GM23338 (cell line): ENCODE data around the gene HLA-F. TPM values are rescaled to one million over a fixed set of nuclear protein-coding genes. Genes with fewer than 3 reads are reported as not detected.

Experiments used
- ATAC-seq: fragments of 200-7000 bp; cut with Tn5 transposase; 3 replicates; pipeline ENCODE4 v1.9.1; 2020
- DNase-seq: peaks from one replicate; pipeline ENCODE4 v3.0.0-alpha.2; 2015; ENCODE audit warnings: low spot score
- H2AFZ ChIP-seq: fragments of 200-600 bp; sonication (generic); 2 replicates; pipeline ENCODE4 v1.8.0; 2016; ENCODE audit warnings: antibody characterized with exemption, mild to moderate bottlenecking, moderate library complexity
- H3F3A ChIP-seq: fragments of 200-600 bp; sonication (generic); replicated peaks from 2 replicates; pipeline ENCODE4 v1.8.0; 2017; ENCODE audit warnings: antibody characterized with exemption, mixed run types, low read depth
- H3K27ac ChIP-seq: fragments of 200-600 bp; sonication (generic); 2 replicates; pipeline ENCODE4 v1.6.1; 2016; ENCODE audit warnings: low read depth
- H3K27me3 ChIP-seq: fragments of 200-600 bp; sonication (generic); 2 replicates; pipeline ENCODE4 v1.8.0; 2016; ENCODE audit warnings: mild to moderate bottlenecking, mixed run types, moderate library complexity; ENCODE audit not compliant: insufficient read depth
- H3K36me3 ChIP-seq: fragments of 200-600 bp; sonication (generic); 2 replicates; pipeline ENCODE4 v1.8.0; 2016; ENCODE audit warnings: mild to moderate bottlenecking; ENCODE audit not compliant: insufficient read depth
- H3K4me1 ChIP-seq: fragments of 200-600 bp; sonication (generic); 2 replicates; pipeline ENCODE4 v1.8.0; 2016; ENCODE audit warnings: mild to moderate bottlenecking, moderate library complexity; ENCODE audit not compliant: insufficient read depth
- H3K4me2 ChIP-seq: fragments of 200-600 bp; sonication (generic); 2 replicates; pipeline ENCODE4 v1.7.1; 2017; ENCODE audit warnings: mixed run types
- H3K4me3 ChIP-seq: fragments of 200-600 bp; sonication (generic); 2 replicates; pipeline ENCODE4 v1.6.1; 2016; ENCODE audit warnings: mixed run types
- H3K79me2 ChIP-seq: fragments of 200-600 bp; sonication (generic); replicated peaks from 2 replicates; pipeline ENCODE4 v1.8.0; 2017; ENCODE audit warnings: mild to moderate bottlenecking; ENCODE audit not compliant: insufficient read depth
- H3K9me2 ChIP-seq: fragments of 200-600 bp; sonication (generic); 2 replicates; pipeline ENCODE4 v1.8.0; 2017; ENCODE audit not compliant: insufficient read depth
- H4K20me1 ChIP-seq: fragments of 200-600 bp; sonication (generic); replicated peaks from 2 replicates; pipeline ENCODE4 v1.8.0; 2017; ENCODE audit warnings: mild to moderate bottlenecking; ENCODE audit not compliant: insufficient read depth
- H3K27ac Mint-ChIP-seq: 2 replicates; pipeline ENCODE4 v1.8.0; 2020; ENCODE audit warnings: inconsistent platforms, mild to moderate bottlenecking, moderate library complexity, mixed read lengths
- H3K27me3 Mint-ChIP-seq: 3 replicates; pipeline ENCODE4 v1.8.0; 2022; ENCODE audit warnings: low read depth, mild to moderate bottlenecking, moderate library complexity, mixed read lengths, inconsistent platforms; ENCODE audit not compliant: insufficient read depth, poor library complexity
- H3K36me3 Mint-ChIP-seq: 3 replicates; pipeline ENCODE4 v1.8.0; 2021; ENCODE audit warnings: low read depth, mild to moderate bottlenecking, inconsistent platforms, moderate library complexity, mixed read lengths
- H3K4me1 Mint-ChIP-seq: 3 replicates; pipeline ENCODE4 v1.8.0; 2020; ENCODE audit warnings: mild to moderate bottlenecking, inconsistent platforms, mixed read lengths
- H3K4me3 Mint-ChIP-seq: 3 replicates; pipeline ENCODE4 v1.8.0; 2021; ENCODE audit warnings: moderate library complexity, mild to moderate bottlenecking, inconsistent platforms, mixed read lengths
- H3K9me3 Mint-ChIP-seq: 3 replicates; pipeline ENCODE4 v1.8.0; 2020; ENCODE audit warnings: moderate library complexity, mild to moderate bottlenecking, inconsistent platforms, mixed read lengths
- CTCF ChIP-seq, 2 experiments: fragments of 200-600 bp in 1 of 2; sonication (generic) in 1 of 2; conservative IDR thresholded peaks; 2 replicates each; pipeline versions ENCODE4 v1.5.1 to v1.6.1; 2016 to 2017; ENCODE audit warnings: antibody characterized with exemption in 2 of 2, low read depth in 2 of 2, mild to moderate bottlenecking in 2 of 2, moderate library complexity in 1 of 2
- EZH2 ChIP-seq: fragments of 200-600 bp; sonication (generic); IDR thresholded peaks from one replicate; pipeline ENCODE4 v1.8.0; 2017; ENCODE audit warnings: antibody characterized with exemption, mild to moderate bottlenecking, low read depth; ENCODE audit not compliant: unreplicated experiment
- EZH2phosphoT487 ChIP-seq: fragments of 200-600 bp; sonication (generic); IDR thresholded peaks from one replicate; pipeline ENCODE4 v1.8.1; 2018; ENCODE audit warnings: antibody characterized with exemption; ENCODE audit not compliant: unreplicated experiment
- JUNB ChIP-seq: IDR thresholded peaks from one replicate; pipeline ENCODE4 v1.6.1; 2016; ENCODE audit warnings: antibody characterized with exemption; ENCODE audit not compliant: unreplicated experiment
- NANOG ChIP-seq: IDR thresholded peaks from 2 replicates; pipeline ENCODE4 v1.6.1; 2016; ENCODE audit warnings: antibody characterized with exemption, borderline replicate concordance
- POLR2AphosphoS5 ChIP-seq: IDR thresholded peaks from 2 replicates; pipeline ENCODE4 v1.6.1; 2016; ENCODE audit warnings: antibody characterized with exemption, low read depth
- STAT1 ChIP-seq: IDR thresholded peaks from one replicate; pipeline ENCODE4 v1.6.1; 2016; ENCODE audit warnings: antibody characterized with exemption; ENCODE audit not compliant: unreplicated experiment
- polyA plus RNA-seq: library from polyadenylated mRNA; unstranded; fragments of >200 nt; fragmentation: Nextera tagmentation; extraction: Ambion mirVana; gene quantifications from 2 replicates; pipeline ENCODE4 v1.2.1, GENCODE V29; 2016
- total RNA-seq: library from RNA; depleted of rRNA; stranded (reverse); fragments of >200 nt; shearing (Covaris generic); gene quantifications from 2 replicates; pipeline ENCODE4 v1.2.3, GENCODE V29; 2014
- TF ChIP-seq, protein P1 (sequence below): fragments of 250-450 bp; sonication (Bioruptor Pico); IDR thresholded peaks from 2 replicates; pipeline ENCODE4 v1.5.0; 2020; ENCODE audit warnings: mild to moderate bottlenecking, moderate library complexity

The HLA-F gene
- total and polyA plus RNA-seq, 2 experiments from 2014 or later = 4.4 to 10.4 TPM

DNA sequence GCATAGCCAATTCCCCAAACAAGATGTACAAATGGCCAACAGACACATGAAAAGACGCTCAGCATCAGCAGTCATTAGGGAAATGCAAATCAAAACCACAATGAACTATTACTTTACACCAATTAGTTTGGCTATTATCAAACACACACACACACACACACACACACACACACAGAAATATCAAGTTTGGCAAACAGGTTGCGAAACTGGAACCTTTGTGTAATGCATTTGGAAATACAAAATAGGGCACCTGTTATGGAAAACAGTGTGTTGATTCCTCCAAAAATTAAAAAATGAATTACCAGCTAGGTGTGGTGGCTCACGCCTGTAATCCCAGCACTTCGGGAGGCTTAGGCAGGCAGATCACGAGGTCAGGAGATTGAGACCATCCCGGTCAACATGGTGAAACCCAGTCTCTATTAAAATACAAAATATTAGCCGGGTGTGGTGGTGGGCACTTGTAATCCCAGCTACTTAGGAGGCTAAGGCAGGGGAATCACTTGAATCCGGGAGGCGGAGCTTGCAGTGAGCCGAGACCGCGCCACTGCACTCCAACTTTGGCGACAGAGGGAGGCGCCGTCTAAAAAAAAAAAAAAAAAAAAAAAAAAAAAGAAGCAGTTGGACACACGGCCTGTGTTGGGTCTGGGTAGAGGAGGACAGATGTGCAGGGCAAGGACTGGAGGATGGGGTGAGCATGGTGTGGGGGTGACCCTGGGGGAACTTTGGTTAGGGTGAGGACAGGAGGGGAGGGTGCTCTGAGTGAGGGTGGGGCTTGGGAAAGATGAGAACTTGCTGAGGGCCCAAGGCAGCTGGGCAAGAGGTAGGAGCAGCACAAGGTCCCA lies 23.8 kb downstream of the HLA-F start:
- Histone ChIP-seq H3K4me2 (peak overlapping the region; percentile 93; the same call in 1 of the 2 replicates), H3K4me3 (peak overlapping the region; percentile 69; the same call in 1 of the 2 replicates), H4K20me1 (0 out of 2 replicates have a peak, but pooled peaks cover 2% of the 10 kb centered on the region), H3K27me3 (peaks cover 53% of the 10 kb centered on the region), H3K36me3 (no peaks in the 10 kb centered on the region), H3K79me2 (no peaks in the 10 kb centered on the region), H3K27ac (no peak overlapping the region), H2AFZ (no peak overlapping the region), H3F3A (peaks cover 6% of the 10 kb centered on the region), H3K9me2 (0 out of 2 replicates have a peak, but pooled peaks cover 4% of the 10 kb centered on the region), H3K4me1 (peaks cover 14% of the 10 kb centered on the region)
- Mint-ChIP-seq H3K27me3 (peaks cover 50% of the 10 kb centered on the region), H3K4me3 (no peak overlapping the region; the same call in 2 of the 3 replicates), H3K36me3 (peaks cover 9% of the 10 kb centered on the region; the same call in 2 of the 3 replicates), H3K4me1 (peaks cover 12% of the 10 kb centered on the region), H3K27ac (no peak overlapping the region), H3K9me3 (peaks cover 5% of the 10 kb centered on the region; the same call in 1 of the 3 replicates)
- ATAC-seq = no peak
- TF ChIP-seq POLR2AphosphoS5 = no peak
- 0 out of 4 replicates have a peak, but pooled peaks of 1 of the 2 experiments have one; percentile 2 for TF ChIP-seq CTCF (conservative IDR thresholded peaks at IDR 0.05; ENCODE audit: low read depth in 2 of 2)
- DNase-seq = peak; percentile 24

- Histone ChIP-seq H3K9me2 (0 out of 2 replicates have a peak, but pooled peaks cover 4% of the 10 kb centered on the region), H4K20me1 (0 out of 2 replicates have a peak, but pooled peaks cover 2% of the 10 kb centered on the region), H2AFZ (no peak overlapping the region), H3K4me2 (peak overlapping the region; percentile 93), H3K79me2 (no peaks in the 10 kb centered on the region), H3K27me3 (peaks cover 59% of the 10 kb centered on the region), H3K4me1 (peaks cover 15% of the 10 kb centered on the region), H3K4me3 (peak overlapping the region; percentile 69), H3K36me3 (no peaks in the 10 kb centered on the region), H3F3A (peaks cover 6% of the 10 kb centered on the region), H3K27ac (no peak overlapping the region)
- Mint-ChIP-seq H3K9me3 (peaks cover 5% of the 10 kb centered on the region; the same call in 1 of the 3 replicates), H3K27ac (no peak overlapping the region), H3K36me3 (peaks cover 9% of the 10 kb centered on the region; the same call in 2 of the 3 replicates), H3K4me3 (peak overlapping the region; percentile 92), H3K27me3 (peaks cover 55% of the 10 kb centered on the region), H3K4me1 (peaks cover 12% of the 10 kb centered on the region)
- DNase-seq = peak; percentile 20
- ATAC-seq = no peak
- TF ChIP-seq CTCF (conservative IDR thresholded peaks at IDR 0.05; ENCODE audit: low read depth in 2 of 2) (no peak), POLR2AphosphoS5 (no peak), EZH2 (no peak), NANOG (no peak), EZH2phosphoT487 (no peak), STAT1 (no peak), JUNB (no peak)
- TF ChIP-seq, protein P1, sequence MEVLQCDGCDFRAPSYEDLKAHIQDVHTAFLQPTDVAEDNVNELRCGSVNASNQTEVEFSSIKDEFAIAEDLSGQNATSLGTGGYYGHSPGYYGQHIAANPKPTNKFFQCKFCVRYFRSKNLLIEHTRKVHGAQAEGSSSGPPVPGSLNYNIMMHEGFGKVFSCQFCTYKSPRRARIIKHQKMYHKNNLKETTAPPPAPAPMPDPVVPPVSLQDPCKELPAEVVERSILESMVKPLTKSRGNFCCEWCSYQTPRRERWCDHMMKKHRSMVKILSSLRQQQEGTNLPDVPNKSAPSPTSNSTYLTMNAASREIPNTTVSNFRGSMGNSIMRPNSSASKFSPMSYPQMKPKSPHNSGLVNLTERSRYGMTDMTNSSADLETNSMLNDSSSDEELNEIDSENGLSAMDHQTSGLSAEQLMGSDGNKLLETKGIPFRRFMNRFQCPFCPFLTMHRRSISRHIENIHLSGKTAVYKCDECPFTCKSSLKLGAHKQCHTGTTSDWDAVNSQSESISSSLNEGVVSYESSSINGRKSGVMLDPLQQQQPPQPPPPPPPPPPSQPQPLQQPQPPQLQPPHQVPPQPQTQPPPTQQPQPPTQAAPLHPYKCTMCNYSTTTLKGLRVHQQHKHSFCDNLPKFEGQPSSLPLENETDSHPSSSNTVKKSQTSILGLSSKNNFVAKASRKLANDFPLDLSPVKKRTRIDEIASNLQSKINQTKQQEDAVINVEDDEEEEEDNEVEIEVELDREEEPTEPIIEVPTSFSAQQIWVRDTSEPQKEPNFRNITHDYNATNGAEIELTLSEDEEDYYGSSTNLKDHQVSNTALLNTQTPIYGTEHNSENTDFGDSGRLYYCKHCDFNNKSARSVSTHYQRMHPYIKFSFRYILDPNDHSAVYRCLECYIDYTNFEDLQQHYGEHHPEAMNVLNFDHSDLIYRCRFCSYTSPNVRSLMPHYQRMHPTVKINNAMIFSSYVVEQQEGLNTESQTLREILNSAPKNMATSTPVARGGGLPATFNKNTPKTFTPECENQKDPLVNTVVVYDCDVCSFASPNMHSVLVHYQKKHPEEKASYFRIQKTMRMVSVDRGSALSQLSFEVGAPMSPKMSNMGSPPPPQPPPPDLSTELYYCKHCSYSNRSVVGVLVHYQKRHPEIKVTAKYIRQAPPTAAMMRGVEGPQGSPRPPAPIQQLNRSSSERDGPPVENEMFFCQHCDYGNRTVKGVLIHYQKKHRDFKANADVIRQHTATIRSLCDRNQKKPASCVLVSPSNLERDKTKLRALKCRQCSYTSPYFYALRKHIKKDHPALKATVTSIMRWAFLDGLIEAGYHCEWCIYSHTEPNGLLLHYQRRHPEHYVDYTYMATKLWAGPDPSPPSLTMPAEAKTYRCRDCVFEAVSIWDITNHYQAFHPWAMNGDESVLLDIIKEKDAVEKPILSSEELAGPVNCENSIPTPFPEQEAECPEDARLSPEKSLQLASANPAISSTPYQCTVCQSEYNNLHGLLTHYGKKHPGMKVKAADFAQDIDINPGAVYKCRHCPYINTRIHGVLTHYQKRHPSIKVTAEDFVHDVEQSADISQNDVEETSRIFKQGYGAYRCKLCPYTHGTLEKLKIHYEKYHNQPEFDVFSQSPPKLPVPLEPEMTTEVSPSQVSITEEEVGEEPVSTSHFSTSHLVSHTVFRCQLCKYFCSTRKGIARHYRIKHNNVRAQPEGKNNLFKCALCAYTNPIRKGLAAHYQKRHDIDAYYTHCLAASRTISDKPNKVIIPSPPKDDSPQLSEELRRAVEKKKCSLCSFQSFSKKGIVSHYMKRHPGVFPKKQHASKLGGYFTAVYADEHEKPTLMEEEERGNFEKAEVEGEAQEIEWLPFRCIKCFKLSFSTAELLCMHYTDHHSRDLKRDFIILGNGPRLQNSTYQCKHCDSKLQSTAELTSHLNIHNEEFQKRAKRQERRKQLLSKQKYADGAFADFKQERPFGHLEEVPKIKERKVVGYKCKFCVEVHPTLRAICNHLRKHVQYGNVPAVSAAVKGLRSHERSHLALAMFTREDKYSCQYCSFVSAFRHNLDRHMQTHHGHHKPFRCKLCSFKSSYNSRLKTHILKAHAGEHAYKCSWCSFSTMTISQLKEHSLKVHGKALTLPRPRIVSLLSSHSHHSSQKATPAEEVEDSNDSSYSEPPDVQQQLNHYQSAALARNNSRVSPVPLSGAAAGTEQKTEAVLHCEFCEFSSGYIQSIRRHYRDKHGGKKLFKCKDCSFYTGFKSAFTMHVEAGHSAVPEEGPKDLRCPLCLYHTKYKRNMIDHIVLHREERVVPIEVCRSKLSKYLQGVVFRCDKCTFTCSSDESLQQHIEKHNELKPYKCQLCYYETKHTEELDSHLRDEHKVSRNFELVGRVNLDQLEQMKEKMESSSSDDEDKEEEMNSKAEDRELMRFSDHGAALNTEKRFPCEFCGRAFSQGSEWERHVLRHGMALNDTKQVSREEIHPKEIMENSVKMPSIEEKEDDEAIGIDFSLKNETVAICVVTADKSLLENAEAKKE = no peak
These were observed 24.5 kb downstream of the HLA-F start for GRCh38 chr6:29747688-29748250.
